LHCN-M2 (cell line): ENCODE measurements around the gene FAM151A. TPM values are rescaled to one million over a fixed set of nuclear protein-coding genes. Genes with fewer than 3 reads are reported as not detected.

ENCODE experiments used
- DNase-seq: peaks from one replicate; pipeline ENCODE4 v3.0.0-alpha.2; 2012; ENCODE audit warnings: low read depth
- total RNA-seq: library from RNA; depleted of rRNA; stranded (reverse); fragments of >200 nt; gene quantifications from 2 replicates; pipeline ENCODE4 v1.2.3, GENCODE V29; 2014

Gene FAM151A
- total RNA-seq, 1 experiment from 2014 or later, result not detected

DNA sequence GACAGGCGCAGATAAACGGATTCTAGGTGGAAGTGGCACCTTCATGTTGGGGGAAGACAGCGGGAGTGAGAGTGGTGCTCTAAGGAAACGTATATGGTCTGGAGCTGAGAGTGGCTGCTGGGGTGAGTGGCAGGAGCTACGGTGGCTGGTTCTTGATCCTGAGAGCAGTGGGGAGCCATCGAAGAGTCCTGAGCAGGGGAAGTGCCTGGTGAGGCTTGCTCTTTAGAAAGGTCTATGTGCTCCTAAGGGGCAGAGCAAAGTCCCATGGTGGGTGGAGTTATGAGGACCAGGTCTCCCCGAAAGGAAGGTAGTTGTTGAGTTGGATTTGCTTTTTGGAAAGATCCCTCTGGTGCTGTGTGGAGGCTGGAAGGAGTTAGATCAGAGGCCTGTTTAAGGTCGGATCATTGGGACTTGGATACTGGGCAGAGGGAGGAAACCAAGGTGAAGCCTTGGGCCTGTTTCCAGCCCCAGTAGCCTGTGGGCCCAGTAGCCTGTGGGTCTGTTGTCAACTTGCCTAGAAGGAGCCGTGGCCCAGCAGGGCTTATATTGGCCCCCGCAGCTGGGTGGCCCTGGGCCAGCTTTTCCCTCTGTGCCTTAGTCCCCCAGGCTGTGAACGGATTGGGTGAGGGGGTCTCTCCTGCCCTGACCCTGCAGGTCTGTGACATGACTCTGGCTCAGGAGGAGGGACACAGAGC lies 42.3 kb downstream of the FAM151A start:
- no peak for DNase-seq

DNA sequence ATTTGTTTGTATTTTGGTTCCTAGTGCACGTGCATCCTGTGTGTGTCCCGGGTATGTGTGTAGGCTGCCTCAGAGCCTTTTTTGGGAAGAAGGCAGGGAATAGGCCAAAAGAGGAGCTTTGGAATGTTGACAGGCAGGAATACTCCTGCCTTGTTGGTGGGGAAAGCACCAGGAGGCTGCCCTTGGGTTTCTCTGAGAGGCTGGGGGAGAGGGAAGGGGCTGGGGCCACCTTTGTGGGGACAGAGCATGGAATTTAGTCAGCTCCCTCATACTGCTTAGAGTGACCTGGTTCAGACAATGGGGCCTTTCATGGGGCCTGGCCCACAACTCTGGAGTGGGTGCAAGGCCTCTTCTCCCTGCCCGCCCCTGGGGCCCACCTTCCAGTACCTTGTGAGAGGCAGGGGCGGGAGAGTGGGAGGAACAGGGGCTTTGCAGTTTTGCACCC lies 44.0 kb downstream of the FAM151A start:
- no peak for DNase-seq

DNA sequence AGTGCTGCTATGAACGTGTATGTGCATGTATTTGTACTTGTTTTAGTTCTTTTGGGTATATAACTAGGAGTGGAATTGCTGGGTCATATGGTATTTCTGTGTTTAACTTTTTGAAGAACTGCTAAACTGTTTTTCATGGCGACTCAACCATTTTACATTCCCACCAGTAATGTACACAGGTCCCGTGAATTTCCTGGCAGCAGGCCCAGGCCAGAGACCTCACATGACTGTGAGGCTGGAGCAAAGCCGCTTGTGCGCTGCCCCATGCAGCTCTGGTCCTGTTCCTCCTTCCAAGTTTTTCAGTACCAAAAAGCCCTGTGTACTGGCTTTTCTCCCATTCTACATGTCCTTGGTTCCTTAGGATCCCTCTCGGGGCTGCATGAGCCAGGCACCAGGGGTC lies 45.7 kb downstream of the FAM151A start:
- peak; percentile 23 for DNase-seq

GRCh38 chr1:54575605-54576290 lies 47.6 kb downstream of the FAM151A start:
- DNase-seq, result peak; percentile 23

DNA sequence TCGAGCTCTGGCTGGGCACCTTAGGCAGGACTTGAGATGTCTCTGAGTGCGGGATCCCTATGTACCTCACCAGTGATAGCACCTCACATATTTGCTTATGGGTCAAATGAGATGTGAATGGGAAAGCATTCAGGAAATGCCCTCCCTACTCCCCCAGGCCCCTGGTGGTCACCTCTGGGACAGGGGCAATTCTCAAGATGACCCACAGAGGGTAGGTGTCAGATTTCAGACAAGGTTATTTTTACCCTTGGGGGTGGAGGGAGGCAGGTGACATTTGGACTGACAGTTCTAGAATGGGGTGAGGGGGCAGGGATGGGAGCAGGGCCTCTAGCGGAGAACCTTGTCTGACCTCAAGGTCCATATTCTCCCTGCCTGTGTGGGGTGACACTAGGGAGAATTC lies 48.2 kb downstream of the FAM151A start:
- no peak for DNase-seq

GRCh38 chr1:54574158-54574778 lies 49.1 kb downstream of the FAM151A start:
- no peak for DNase-seq

GRCh38 chr1:54572542-54572850 lies 50.8 kb downstream of the FAM151A start:
- no peak for DNase-seq

DNA sequence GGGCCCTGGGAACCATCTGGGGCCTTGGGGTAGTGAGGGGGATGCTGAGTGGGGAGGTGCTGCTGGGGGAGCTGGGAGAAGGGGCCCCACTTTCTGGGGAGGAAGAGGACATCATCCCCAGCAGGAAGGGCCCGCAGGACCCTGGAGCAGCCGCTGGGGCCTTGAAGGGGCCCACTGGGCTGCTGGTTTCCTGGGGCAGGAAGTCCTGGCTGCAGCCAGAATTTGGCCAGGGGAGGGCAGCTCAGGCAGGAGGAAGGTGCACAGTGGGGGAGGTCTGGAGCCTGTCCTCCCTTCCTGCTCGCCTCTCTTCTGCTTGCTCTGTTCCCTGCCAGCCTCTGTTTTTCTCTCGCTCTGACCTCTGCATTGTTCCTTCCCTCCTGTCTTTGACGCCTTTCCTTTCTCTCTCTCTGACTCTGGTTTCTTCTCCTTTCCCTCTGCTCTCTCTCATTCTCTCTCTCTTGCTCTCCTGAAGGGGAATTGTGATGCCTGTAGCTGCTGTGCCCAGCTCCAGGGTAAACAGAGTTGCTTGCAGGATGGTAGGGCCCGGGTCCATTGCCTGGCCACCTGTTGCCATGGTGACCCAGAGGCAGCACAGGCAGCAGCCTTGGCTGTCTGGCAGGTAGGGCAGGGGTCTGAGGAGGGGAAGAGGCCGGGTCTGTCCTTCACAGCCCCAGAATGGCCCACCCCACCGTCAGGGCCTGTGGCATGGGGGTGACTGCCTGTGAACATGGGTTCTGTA lies 51.4 kb downstream of the FAM151A start:
- DNase-seq, result no peak

- no peak for DNase-seq
Observed at GRCh38 chr1:54571326-54571725, 52.0 kb downstream of the FAM151A start.

DNA sequence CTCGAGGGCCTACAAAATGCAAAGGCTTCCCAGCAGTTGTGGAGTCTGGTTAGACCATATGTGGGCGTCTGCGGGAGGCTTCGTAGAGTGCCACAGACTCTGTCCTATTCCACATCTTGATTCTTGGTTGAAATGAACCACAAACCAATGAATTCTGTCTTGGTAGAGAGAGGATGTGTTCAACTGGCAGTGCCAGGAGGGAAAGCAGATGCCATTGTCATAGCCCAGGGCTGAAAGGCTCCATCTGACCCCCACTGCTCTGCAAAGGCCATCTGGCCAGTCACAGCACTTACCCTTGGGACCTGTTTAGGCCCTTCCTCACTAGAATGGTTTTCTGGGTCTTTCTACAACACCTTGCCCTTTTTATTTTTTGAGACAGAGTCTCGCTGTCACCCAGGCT lies 53.2 kb downstream of the FAM151A start:
- no peak for DNase-seq

GRCh38 chr1:54569339-54569738 lies 54.0 kb downstream of the FAM151A start:
- peak; percentile 92 for DNase-seq

DNA sequence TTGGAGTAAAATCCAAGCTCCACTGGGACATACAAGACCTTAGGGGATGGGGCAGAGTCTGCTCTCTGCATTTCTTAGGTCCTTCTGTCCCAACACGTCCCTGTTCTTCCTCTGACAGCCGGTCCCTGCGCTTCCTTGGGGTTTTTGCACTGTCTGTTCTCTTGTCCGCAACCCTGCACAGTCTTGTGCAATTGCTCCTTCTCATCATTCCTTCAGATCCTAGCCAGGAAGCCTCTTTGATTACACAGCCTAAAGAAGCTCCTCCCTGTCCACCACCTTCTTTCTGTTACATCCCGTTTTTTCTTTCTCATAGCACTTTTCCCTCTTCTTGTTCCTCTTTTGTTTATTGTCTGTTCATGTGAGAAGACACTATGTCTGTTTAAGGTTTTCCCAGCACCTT lies 55.4 kb downstream of the FAM151A start:
- no peak for DNase-seq

DNA sequence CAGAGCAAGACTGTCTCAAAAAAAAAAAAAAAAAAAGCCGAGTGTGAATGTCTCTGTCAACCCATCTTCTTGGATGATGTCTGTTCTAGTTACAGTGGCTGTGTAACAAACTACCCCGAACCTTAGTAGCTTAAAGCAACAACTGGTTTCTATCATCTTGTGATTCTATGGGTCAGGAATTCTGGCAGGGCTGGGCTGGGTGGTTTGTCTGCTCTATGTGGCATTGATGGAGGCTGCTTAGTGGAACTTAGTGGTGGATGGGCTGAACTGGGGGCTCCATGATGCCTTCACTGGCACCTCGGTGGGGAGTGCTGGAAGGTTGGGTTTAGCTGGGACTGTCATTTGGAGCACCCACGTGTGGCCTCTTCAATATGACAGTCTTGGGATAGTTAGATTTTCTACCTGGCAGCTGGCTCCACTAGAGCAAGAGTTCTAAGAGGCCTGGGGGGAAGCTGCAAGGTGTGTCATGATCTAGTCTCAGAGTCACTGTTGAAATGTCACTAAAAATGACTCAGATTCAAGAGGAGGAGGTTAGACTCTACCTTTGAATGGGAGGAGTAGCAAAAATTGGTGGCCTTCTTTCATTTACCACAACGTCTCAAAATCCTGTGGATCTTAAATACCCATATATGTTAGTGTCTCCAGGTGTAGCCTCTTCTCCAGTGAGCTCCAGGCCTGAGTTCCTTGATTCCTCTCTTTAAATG lies 56.7 kb downstream of the FAM151A start:
- DNase-seq, result no peak

- no peak for DNase-seq
Observed at GRCh38 chr1:54565113-54565501, 58.2 kb downstream of the FAM151A start.

DNA sequence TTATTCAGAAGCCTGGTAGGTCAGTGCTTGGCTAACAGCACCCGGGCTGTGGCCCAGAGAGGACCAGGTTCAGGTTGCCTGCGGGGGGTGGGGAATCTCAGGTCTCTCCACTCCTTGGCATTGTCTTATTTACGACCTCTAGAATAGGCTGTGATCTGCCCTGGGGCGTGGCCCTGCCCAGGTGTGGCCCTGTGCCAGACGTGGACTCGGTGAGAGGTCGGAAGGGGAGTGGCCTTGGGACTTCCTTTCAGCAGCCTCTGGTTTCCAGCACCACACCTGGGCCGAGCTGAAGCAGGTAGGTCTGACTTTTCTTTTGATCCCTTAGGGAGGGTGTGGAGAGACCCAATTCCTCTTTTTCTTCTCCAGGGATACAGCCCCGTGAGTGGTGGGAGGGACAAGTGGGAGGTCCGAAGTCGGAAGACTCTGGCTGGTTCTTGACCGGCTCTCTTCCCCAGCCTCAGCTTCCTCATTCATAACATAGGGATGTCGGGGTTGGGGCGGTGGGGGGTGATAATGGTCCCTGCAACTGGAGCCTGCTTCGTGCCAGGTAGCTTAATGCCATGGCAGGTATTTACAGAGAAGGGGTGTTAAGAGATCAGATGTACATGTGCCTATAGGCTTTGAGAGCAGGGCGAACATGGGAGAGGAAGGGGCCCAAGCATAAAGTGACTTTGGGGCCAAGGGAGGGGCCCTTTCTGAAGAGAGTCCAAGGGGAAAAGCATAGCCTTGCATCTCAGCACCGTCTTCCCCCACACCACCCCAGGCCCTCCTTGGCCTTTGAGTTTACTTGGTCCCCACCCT lies 58.8 kb downstream of the FAM151A start:
- no peak for DNase-seq

DNA sequence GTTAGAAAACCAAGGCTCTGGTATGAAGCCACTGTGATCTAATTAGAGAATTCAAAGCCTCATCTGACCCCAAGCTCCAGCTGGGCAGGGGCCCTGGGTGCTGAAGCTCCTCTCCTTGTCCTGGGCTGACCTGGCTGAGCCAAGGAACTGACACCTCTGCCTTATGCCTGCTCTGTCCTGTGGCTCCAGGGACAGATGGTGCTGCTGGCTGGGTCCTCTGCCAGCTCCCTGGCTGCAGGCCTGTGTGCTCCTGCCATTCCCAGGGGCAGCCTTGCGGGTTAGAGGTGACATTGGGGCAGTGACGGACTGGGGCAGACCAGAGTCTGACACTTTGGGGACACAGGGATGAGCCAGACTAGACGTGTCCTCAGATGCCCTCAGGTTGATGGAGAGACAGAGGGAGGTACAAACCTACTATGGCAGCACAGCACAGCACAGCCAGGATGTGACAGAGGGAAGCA lies 63.5 kb downstream of the FAM151A start:
- DNase-seq, result no peak
